ENCODE data around the gene MPZL1.

Gene MPZL1

GRCh38 chr1:167683641-167684502 lies 37.9 kb upstream of the MPZL1 start:
- DNase-seq, result no peak
- no peaks in the 10 kb centered on the region for H3K9me3 Mint-ChIP-seq
- peaks cover 67% of the 10 kb centered on the region for H3K36me3 Mint-ChIP-seq (ENCODE audit: low read depth)
- no peak overlapping the region for H3K4me3 Mint-ChIP-seq
- peak overlapping the region; percentile 71 for H3K27ac Mint-ChIP-seq
- H3K4me1 Mint-ChIP-seq (ENCODE audit: low read depth), result peaks cover 24% of the 10 kb centered on the region
- H3K27me3 Mint-ChIP-seq, result no peaks in the 10 kb centered on the region

GRCh38 chr1:167685844-167686243 lies 35.9 kb upstream of the MPZL1 start:
- no peak for DNase-seq
- peaks cover 83% of the 10 kb centered on the region for H3K36me3 Mint-ChIP-seq (ENCODE audit: low read depth)
- no peaks in the 10 kb centered on the region for H3K9me3 Mint-ChIP-seq
- H3K27ac Mint-ChIP-seq, result peak overlapping the region; percentile 71
- peaks cover 30% of the 10 kb centered on the region for H3K4me1 Mint-ChIP-seq (ENCODE audit: low read depth)
- H3K27me3 Mint-ChIP-seq, result no peaks in the 10 kb centered on the region
- no peak overlapping the region for H3K4me3 Mint-ChIP-seq

GRCh38 chr1:167687919-167688519 lies 33.8 kb upstream of the MPZL1 start:
- peaks cover 27% of the 10 kb centered on the region for H3K4me1 Mint-ChIP-seq (ENCODE audit: low read depth)
- H3K27me3 Mint-ChIP-seq, result no peaks in the 10 kb centered on the region
- H3K27ac Mint-ChIP-seq, result peak overlapping the region; percentile 70
- H3K36me3 Mint-ChIP-seq (ENCODE audit: low read depth), result peaks cover 88% of the 10 kb centered on the region
- peak; percentile 69 for DNase-seq
- H3K4me3 Mint-ChIP-seq, result no peak overlapping the region
- no peaks in the 10 kb centered on the region for H3K9me3 Mint-ChIP-seq

- no peaks in the 10 kb centered on the region for H3K27me3 Mint-ChIP-seq
- peaks cover 88% of the 10 kb centered on the region for H3K36me3 Mint-ChIP-seq (ENCODE audit: low read depth)
- no peak for DNase-seq
- H3K27ac Mint-ChIP-seq, result peak overlapping the region; percentile 60
- no peaks in the 10 kb centered on the region for H3K9me3 Mint-ChIP-seq
- H3K4me1 Mint-ChIP-seq (ENCODE audit: low read depth), result peaks cover 25% of the 10 kb centered on the region
- H3K4me3 Mint-ChIP-seq, result no peak overlapping the region
These were observed 32.2 kb upstream of the MPZL1 start for GRCh38 chr1:167689567-167689920.

- peak overlapping the region; percentile 60 for H3K27ac Mint-ChIP-seq
- DNase-seq, result no peak
- peaks cover 88% of the 10 kb centered on the region for H3K36me3 Mint-ChIP-seq (ENCODE audit: low read depth)
- peaks cover 25% of the 10 kb centered on the region for H3K4me1 Mint-ChIP-seq (ENCODE audit: low read depth)
- H3K4me3 Mint-ChIP-seq, result no peak overlapping the region
- no peaks in the 10 kb centered on the region for H3K27me3 Mint-ChIP-seq
- no peaks in the 10 kb centered on the region for H3K9me3 Mint-ChIP-seq
These were observed 31.7 kb upstream of the MPZL1 start for GRCh38 chr1:167690053-167690452.

- Mint-ChIP-seq H3K27me3 (no peaks in the 10 kb centered on the region), H3K9me3 (no peaks in the 10 kb centered on the region), H3K27ac (peak overlapping the region; percentile 42), H3K4me1 (ENCODE audit: low read depth) (peaks cover 12% of the 10 kb centered on the region), H3K4me3 (no peak overlapping the region), H3K36me3 (ENCODE audit: low read depth) (peaks cover 92% of the 10 kb centered on the region)
- DNase-seq, result no peak
These were observed 28.2 kb upstream of the MPZL1 start for GRCh38 chr1:167693425-167694045.

GRCh38 chr1:167694691-167695090 lies 27.1 kb upstream of the MPZL1 start:
- peak overlapping the region; percentile 42 for H3K27ac Mint-ChIP-seq

GRCh38 chr1:167695147-167695546 lies 26.6 kb upstream of the MPZL1 start:
- DNase-seq, result peak; percentile 22
- Mint-ChIP-seq H3K27ac (peak overlapping the region; percentile 18), H3K36me3 (ENCODE audit: low read depth) (peaks cover 93% of the 10 kb centered on the region), H3K4me3 (no peak overlapping the region), H3K9me3 (no peaks in the 10 kb centered on the region), H3K27me3 (no peaks in the 10 kb centered on the region), H3K4me1 (ENCODE audit: low read depth) (no peaks in the 10 kb centered on the region)

More at GRCh38 chr1:167694691-167695090, 27.1 kb upstream of the MPZL1 start:
- no peak for DNase-seq
- H3K9me3 Mint-ChIP-seq, result no peaks in the 10 kb centered on the region
- no peak overlapping the region for H3K4me3 Mint-ChIP-seq
- peaks cover 93% of the 10 kb centered on the region for H3K36me3 Mint-ChIP-seq (ENCODE audit: low read depth)
- H3K27me3 Mint-ChIP-seq, result no peaks in the 10 kb centered on the region
- peaks cover 4% of the 10 kb centered on the region for H3K4me1 Mint-ChIP-seq (ENCODE audit: low read depth)

- no peaks in the 10 kb centered on the region for H3K27me3 Mint-ChIP-seq
- no peak overlapping the region for H3K4me3 Mint-ChIP-seq
- H3K36me3 Mint-ChIP-seq (ENCODE audit: low read depth), result peaks cover 92% of the 10 kb centered on the region
These were observed 25.8 kb upstream of the MPZL1 start for GRCh38 chr1:167695756-167696561.

GRCh38 chr1:167697667-167698141 lies 24.1 kb upstream of the MPZL1 start:
- H3K36me3 Mint-ChIP-seq (ENCODE audit: low read depth), result peaks cover 86% of the 10 kb centered on the region
- H3K4me3 Mint-ChIP-seq, result no peak overlapping the region
- H3K9me3 Mint-ChIP-seq, result no peaks in the 10 kb centered on the region

More at GRCh38 chr1:167695756-167696561, 25.8 kb upstream of the MPZL1 start:
- H3K9me3 Mint-ChIP-seq, result no peaks in the 10 kb centered on the region
- DNase-seq, result peak; percentile 23
- no peaks in the 10 kb centered on the region for H3K4me1 Mint-ChIP-seq (ENCODE audit: low read depth)
- H3K27ac Mint-ChIP-seq, result peak overlapping the region; percentile 23

GRCh38 chr1:167698313-167698712 lies 23.5 kb upstream of the MPZL1 start:
- H3K27me3 Mint-ChIP-seq, result no peaks in the 10 kb centered on the region
- DNase-seq, result no peak
- H3K27ac Mint-ChIP-seq, result peak overlapping the region; percentile 50
- H3K4me3 Mint-ChIP-seq, result no peak overlapping the region
- no peaks in the 10 kb centered on the region for H3K9me3 Mint-ChIP-seq
- peaks cover 85% of the 10 kb centered on the region for H3K36me3 Mint-ChIP-seq (ENCODE audit: low read depth)
- no peaks in the 10 kb centered on the region for H3K4me1 Mint-ChIP-seq (ENCODE audit: low read depth)

More at GRCh38 chr1:167697667-167698141, 24.1 kb upstream of the MPZL1 start:
- no peaks in the 10 kb centered on the region for H3K4me1 Mint-ChIP-seq (ENCODE audit: low read depth)
- H3K27ac Mint-ChIP-seq, result peak overlapping the region; percentile 50
- no peaks in the 10 kb centered on the region for H3K27me3 Mint-ChIP-seq
- DNase-seq, result no peak

GRCh38 chr1:167701510-167701909 lies 20.3 kb upstream of the MPZL1 start:
- no peak overlapping the region for H3K4me3 Mint-ChIP-seq
- no peaks in the 10 kb centered on the region for H3K27me3 Mint-ChIP-seq
- peaks cover 86% of the 10 kb centered on the region for H3K36me3 Mint-ChIP-seq (ENCODE audit: low read depth)
- H3K9me3 Mint-ChIP-seq, result no peaks in the 10 kb centered on the region
- peaks cover 2% of the 10 kb centered on the region for H3K4me1 Mint-ChIP-seq (ENCODE audit: low read depth)
- no peak for DNase-seq
- peak overlapping the region; percentile 51 for H3K27ac Mint-ChIP-seq

GRCh38 chr1:167703557-167703956 lies 18.2 kb upstream of the MPZL1 start:
- Mint-ChIP-seq H3K4me1 (ENCODE audit: low read depth) (peaks cover 18% of the 10 kb centered on the region), H3K27ac (peak overlapping the region; percentile 67), H3K27me3 (no peaks in the 10 kb centered on the region), H3K36me3 (ENCODE audit: low read depth) (peaks cover 68% of the 10 kb centered on the region), H3K9me3 (no peaks in the 10 kb centered on the region), H3K4me3 (no peak overlapping the region)
- no peak for DNase-seq

- DNase-seq, result no peak
- Mint-ChIP-seq H3K4me3 (no peak overlapping the region), H3K9me3 (no peaks in the 10 kb centered on the region), H3K36me3 (ENCODE audit: low read depth) (peaks cover 59% of the 10 kb centered on the region), H3K27me3 (no peaks in the 10 kb centered on the region), H3K4me1 (ENCODE audit: low read depth) (peaks cover 26% of the 10 kb centered on the region), H3K27ac (peak overlapping the region; percentile 11)
These were observed 17.1 kb upstream of the MPZL1 start for GRCh38 chr1:167704715-167705114.

All from activated T-cell treated with anti-CD3 and anti-CD28 coated beads, Interleukin-2, amount 50 U/mL, for 24 hours (primary cell).